GM13977 (cell line): ENCODE data around the gene TYW5.

Source experiments
- DNase-seq: peaks from one replicate; pipeline ENCODE4 v3.0.0; 2012; ENCODE audit warnings: low spot score
- in situ Hi-C: fragments of 300-500 bp; cut with MboI; formaldehyde crosslinking; loops from one replicate; pipeline ENCODE4 v1.12.0; 2022; ENCODE audit warnings: low sequenced_read_pairs, low pct_unique_long_range_greater_than_20kb, mixed read lengths, inconsistent platforms; ENCODE audit not compliant: unreplicated experiment
- TF ChIP-seq, protein P1 (sequence below): IDR thresholded peaks from 2 replicates; pipeline ENCODE4 v1.5.1; 2012; ENCODE audit warnings: mild to moderate bottlenecking, control low read depth; ENCODE audit not compliant: insufficient read depth; ENCODE audit errors: extremely low read depth, missing control alignments

TYW5 gene

DNA sequence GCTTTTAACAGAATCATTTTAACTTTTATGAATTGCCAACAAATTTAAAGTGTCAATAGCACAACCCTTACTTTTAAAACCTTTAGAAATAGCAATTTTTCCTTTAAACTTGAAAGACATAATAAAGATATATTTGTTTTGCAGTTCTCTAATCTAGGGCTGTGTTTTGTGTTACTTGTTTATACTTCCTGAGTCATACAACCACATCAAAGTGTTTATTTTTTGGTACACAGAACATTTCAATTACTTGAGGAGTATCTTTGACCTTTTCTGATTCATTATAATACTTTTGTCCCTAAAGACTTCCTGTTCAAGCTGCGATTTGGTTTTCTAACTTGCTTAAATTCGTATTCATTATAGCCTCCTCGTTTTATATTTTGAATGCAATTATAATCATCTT, 21.8 kb downstream of the TYW5 start:
- TF ChIP-seq, protein P1, sequence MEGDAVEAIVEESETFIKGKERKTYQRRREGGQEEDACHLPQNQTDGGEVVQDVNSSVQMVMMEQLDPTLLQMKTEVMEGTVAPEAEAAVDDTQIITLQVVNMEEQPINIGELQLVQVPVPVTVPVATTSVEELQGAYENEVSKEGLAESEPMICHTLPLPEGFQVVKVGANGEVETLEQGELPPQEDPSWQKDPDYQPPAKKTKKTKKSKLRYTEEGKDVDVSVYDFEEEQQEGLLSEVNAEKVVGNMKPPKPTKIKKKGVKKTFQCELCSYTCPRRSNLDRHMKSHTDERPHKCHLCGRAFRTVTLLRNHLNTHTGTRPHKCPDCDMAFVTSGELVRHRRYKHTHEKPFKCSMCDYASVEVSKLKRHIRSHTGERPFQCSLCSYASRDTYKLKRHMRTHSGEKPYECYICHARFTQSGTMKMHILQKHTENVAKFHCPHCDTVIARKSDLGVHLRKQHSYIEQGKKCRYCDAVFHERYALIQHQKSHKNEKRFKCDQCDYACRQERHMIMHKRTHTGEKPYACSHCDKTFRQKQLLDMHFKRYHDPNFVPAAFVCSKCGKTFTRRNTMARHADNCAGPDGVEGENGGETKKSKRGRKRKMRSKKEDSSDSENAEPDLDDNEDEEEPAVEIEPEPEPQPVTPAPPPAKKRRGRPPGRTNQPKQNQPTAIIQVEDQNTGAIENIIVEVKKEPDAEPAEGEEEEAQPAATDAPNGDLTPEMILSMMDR = no peak
- no peak for DNase-seq
- in situ Hi-C loops = no loop called here

DNA sequence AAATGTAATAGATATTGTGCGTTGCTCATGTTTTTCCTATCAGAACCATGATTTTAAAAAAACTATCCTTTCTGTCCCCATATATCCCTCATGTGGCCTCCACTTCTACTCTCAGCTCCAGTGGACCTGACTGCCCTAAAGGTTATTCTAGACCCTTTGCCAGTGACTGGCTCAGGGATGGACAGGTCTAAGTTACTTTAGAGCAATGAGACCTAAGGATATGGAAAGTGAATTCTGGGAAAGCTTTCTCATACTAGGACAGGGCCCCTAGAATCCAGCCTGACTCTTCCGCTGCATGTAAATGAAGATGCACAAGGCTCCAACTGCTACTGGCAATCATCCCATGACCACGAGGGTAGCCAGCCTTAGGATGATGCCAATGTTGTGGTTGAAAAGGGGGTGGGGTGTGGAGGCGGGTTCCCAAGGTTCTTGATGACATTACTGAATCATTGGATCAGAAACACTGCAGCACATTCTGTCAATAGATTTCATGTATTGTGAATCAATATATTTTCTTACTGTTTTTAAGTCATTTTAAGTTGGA, 22.9 kb downstream of the TYW5 start:
- TF ChIP-seq, protein P1 = no peak
- no peak for DNase-seq
- in situ Hi-C loops = no loop called here

DNA sequence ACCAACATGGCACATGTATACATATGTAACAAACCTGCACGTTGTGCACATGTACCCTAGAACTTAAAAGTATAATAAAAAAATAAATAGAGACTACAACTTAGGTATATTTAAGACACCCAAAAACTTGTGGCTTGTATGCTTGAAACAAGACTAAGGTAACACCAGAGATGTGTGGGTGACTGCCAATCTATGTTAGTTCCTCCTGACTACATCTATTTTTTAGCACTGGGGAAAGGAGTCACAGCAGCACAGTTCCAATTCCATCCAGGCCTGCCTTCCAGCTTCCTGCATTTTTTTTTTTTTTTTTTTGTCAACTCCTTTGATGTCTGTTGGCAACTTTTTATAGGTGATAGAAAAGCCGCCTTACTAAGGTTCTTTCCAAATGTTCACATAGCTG, 26.0 kb downstream of the TYW5 start:
- no peak for DNase-seq
- in situ Hi-C loops = no loop called here
- TF ChIP-seq, protein P1 = no peak

DNA sequence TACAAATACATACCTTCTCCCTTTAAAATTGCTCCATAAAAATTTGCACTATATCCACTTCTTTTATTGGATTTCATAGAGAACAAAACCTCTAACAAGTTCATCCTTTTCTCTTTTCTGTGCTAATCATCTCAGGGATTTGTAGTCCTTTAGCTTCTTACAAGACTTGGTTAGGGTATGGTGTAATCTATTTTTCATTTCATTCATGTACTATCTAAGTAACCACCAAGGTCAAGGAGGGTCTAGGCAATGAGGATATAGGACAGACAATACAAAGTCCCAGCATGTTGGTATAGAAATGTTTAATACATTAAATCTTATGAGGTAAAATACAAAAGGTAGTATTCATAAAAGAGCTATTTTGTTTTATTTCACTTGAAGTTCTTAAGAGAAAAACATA, 26.7 kb downstream of the TYW5 start:
- no peak for DNase-seq
- in situ Hi-C loops = no loop called here
- TF ChIP-seq, protein P1 = no peak

DNA sequence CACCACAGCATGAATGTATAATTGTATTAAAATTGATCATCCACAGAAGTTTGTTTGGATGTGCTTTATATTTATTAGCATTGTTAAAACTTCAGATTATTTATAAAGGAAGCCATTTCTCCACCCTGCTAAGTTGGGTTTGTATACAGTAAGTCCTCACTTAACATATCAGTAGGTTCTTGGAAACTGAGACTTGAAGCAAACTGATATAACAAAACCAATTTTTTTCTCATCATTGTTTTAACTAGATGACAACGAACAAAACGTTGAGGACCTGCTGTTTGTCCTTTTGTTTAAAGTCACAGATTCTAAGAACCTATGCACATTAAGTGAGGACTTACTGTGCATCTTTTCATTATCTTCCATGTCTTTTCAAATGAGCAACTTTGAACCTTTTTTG, 27.1 kb downstream of the TYW5 start:
- TF ChIP-seq, protein P1 = no peak
- DNase-seq = no peak
- in situ Hi-C loops = no loop called here

DNA sequence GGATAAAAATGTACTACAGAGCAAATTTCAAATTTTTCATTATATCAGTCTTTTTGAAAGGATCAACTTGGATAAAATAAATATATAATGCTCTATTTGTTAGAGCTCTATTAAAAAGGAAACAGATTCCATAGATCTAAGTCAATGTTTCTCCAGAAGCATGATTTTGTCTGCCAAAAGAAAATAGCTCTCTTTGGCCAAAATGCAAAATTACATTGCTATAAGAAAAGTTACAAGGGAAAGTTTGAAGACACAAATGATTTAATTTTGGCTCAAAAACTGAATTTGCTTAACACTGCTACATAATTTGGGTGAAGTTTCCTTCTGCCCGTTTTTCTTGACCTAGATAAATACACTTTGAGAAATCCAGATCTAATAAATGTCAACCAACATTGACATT, 28.5 kb downstream of the TYW5 start:
- TF ChIP-seq, protein P1 = no peak
- no peak for DNase-seq
- in situ Hi-C loops = no loop called here

DNA sequence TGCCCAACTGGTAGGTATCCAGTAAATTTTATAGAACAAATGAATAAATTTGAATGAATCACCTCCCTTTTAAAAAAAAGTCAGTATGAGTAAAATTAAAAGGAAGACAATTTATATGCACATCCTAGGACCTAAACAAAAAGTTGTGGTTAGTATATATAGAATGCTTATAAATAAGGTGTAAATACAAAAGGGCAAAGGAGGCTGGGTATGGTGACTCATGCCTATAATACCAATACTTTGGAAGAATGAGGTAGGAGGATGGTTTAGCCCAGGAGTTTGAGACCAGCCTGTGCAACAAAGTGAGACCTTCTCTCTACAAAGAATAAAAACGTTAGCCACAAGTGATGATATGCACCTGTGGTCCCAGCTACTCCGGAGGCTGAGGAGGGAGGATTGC, 31.4 kb downstream of the TYW5 start:
- DNase-seq = no peak
- in situ Hi-C loops = no loop called here
- TF ChIP-seq, protein P1 = no peak
